Tibial nerve (tissue), 4 donors: Measurements from ENCODE around the gene LIN54. TPM values are rescaled to one million over a fixed set of nuclear protein-coding genes. Genes with fewer than 3 reads are reported as not detected.
"Not testable (repeated sequence)": the region's sequence is repeated elsewhere in the genome, so short reads cannot be mapped to it uniquely, and the experiment has no call there.

Source experiments
- DNase-seq, 2 donors: peaks; one replicate each; pipeline ENCODE4 v3.0.0-alpha.2; 2019; ENCODE audit warnings: low spot score in 2 of 2
- H3K27ac ChIP-seq, 4 donors: fragments of 200-600 bp; sonication (generic) in 3 of 4; one replicate each; pipeline ENCODE4 v1.5.1; 2017 to 2019; ENCODE audit warnings: mild to moderate bottlenecking in 1 of 4
- H3K27me3 ChIP-seq, 2 donors: fragments of 200-600 bp; sonication (generic) in 1 of 2; one replicate each; pipeline versions ENCODE4 v1.5.1 to v1.6.0; 2017 to 2019
- H3K36me3 ChIP-seq, 3 donors: fragments of 200-600 bp; sonication (generic); one replicate each; pipeline ENCODE4 v1.5.1; 2018 to 2019
- H3K4me1 ChIP-seq, 4 donors: fragments of 200-600 bp; sonication (generic) in 3 of 4; one replicate each; pipeline ENCODE4 v1.5.1; 2017 to 2019
- H3K4me3 ChIP-seq, 4 donors: fragments of 200-600 bp; sonication (generic) in 3 of 4; one replicate each; pipeline ENCODE4 v1.5.1; 2017 to 2019; ENCODE audit warnings: mild to moderate bottlenecking in 1 of 4, moderate library complexity in 1 of 4
- H3K9me3 ChIP-seq, 4 donors: fragments of 200-600 bp; sonication (generic) in 3 of 4; one replicate each; pipeline ENCODE4 v1.5.1; 2017 to 2019
- CTCF ChIP-seq, 5 experiments: fragments of 200-600 bp in 3 of 5; fragments of 450-650 bp in 2 of 5; sonication (generic) in 3 of 5; IDR thresholded peaks; one replicate each; pipeline ENCODE4 v1.5.1; 2016 to 2019; ENCODE audit warnings: antibody characterized with exemption in 5 of 5, mild to moderate bottlenecking in 3 of 5, moderate library complexity in 2 of 5
- EP300 ChIP-seq, 2 donors: sonication (generic); formaldehyde crosslinking; IDR thresholded peaks; one replicate each; pipeline ENCODE4 v1.6.1; 2017; ENCODE audit warnings: antibody characterized with exemption in 2 of 2, mild to moderate bottlenecking in 1 of 2
- POLR2A ChIP-seq, 2 donors: fragments of 450-650 bp; IDR thresholded peaks; one replicate each; pipeline ENCODE4 v1.6.1; 2017; ENCODE audit warnings: antibody characterized with exemption in 2 of 2, mild to moderate bottlenecking in 2 of 2, moderate library complexity in 2 of 2
- WGBS, 2 donors: methylation state at CpG; one replicate each; pipeline ENCODE4 v1.1.5; 2018; 5-methylcytosine and 5-hydroxymethylcytosine counted together
- total RNA-seq, 4 donors: library from RNA; depleted of rRNA; stranded (reverse); fragments of >200 nt; gene quantifications; one replicate each; pipeline ENCODE4 v1.1.0, GENCODE V29; 2016

LIN54 gene
- 10 to 100 TPM in 3 of 4 donors, 1 to 10 TPM in 1; 9.4 to 15.1 (median 11.9) TPM for total RNA-seq

- no peak for TF ChIP-seq EP300 (IDR thresholded peaks at IDR 0.05)
- no peak for TF ChIP-seq POLR2A (IDR thresholded peaks at IDR 0.05)
- no peak for TF ChIP-seq CTCF (IDR thresholded peaks at IDR 0.05)
Observed at GRCh38 chr4:83010522-83011318, at the start of gene LIN54. Gene LIN54, minus strand, starts transcription at chr4:83010823. Its CDS starts 25,979 bp downstream, at chr4:82984844.

GRCh38 chr4:83054928-83055327 is 44.3 kb upstream of the LIN54 start:
- no peak overlapping the region for H3K4me3 ChIP-seq
- no peaks in the 10 kb centered on the region for H3K9me3 ChIP-seq
- no peak overlapping the region for H3K27ac ChIP-seq
- TF ChIP-seq POLR2A (IDR thresholded peaks at IDR 0.05) (no peak), EP300 (IDR thresholded peaks at IDR 0.05) (no peak), CTCF (IDR thresholded peaks at IDR 0.05) (peak in 1 of 5 experiments; percentile 13)
- no peaks in the 10 kb centered on the region for H3K4me1 ChIP-seq
- no peak for DNase-seq
- H3K36me3 ChIP-seq = peaks cover 0 to 86% (median 5%) of the 10 kb centered on the region in 3 donors
- H3K27me3 ChIP-seq = no peaks in the 10 kb centered on the region

More at GRCh38 chr4:83010522-83011318, at the start of gene LIN54:
- Histone ChIP-seq H3K4me1 (peaks cover 7 to 42% (median 20%) of the 10 kb centered on the region in 4 donors), H3K9me3 (no peaks in the 10 kb centered on the region), H3K27ac (peak within 1 kb of the TSS; percentile 82 to 90 (median 89)), H3K4me3 (peak within 1 kb of the TSS; percentile 50 to 80 (median 72)), H3K27me3 (no peaks in the 10 kb centered on the region), H3K36me3 (no peaks in the 10 kb centered on the region)
- DNase-seq = peak; percentile 54 to 55
- 0 to 1% methylated on average over 41 to 44 of the region's 54 CpGs for WGBS, 2 donors

- H3K27ac ChIP-seq, H3K9me3 ChIP-seq, H3K4me3 ChIP-seq, H3K27me3 ChIP-seq, DNase-seq: not testable (repeated sequence)
- 90 to 92% methylated on average over 8 of the region's 8 CpGs for WGBS, 2 donors
- Histone ChIP-seq H3K36me3 (peaks cover 0 to 40% (median 5%) of the 10 kb centered on the region in 3 donors), H3K4me1 (peaks cover 0 to 11% (median 0%) of the 10 kb centered on the region in 4 donors)
Observed at GRCh38 chr4:83048781-83049180, 38.2 kb upstream of the LIN54 start.

GRCh38 chr4:83046693-83047473 is 36.3 kb upstream of the LIN54 start:
- Histone ChIP-seq H3K4me3 (no peak overlapping the region), H3K36me3 (peaks cover 0 to 21% (median 2%) of the 10 kb centered on the region in 3 donors), H3K9me3 (no peaks in the 10 kb centered on the region), H3K27ac (no peak overlapping the region), H3K27me3 (no peaks in the 10 kb centered on the region), H3K4me1 (peaks cover 0 to 15% (median 0%) of the 10 kb centered on the region in 4 donors)
- no peak for DNase-seq
- TF ChIP-seq EP300 (IDR thresholded peaks at IDR 0.05) = no peak
- no peak for TF ChIP-seq CTCF (IDR thresholded peaks at IDR 0.05)
- whole genome bisulfite sequencing, 2 donors = 90 to 93% methylated on average over 8 of the region's 8 CpGs

GRCh38 chr4:83043801-83044407 is 33.3 kb upstream of the LIN54 start:
- Histone ChIP-seq H3K9me3 (no peaks in the 10 kb centered on the region), H3K36me3 (no peaks in the 10 kb centered on the region), H3K4me1 (peaks cover 0 to 25% (median 0%) of the 10 kb centered on the region in 4 donors), H3K4me3 (no peak overlapping the region), H3K27ac (no peak overlapping the region), H3K27me3 (no peaks in the 10 kb centered on the region)
- 91 to 94% methylated on average over 14 of the region's 14 CpGs for WGBS, 2 donors
- TF ChIP-seq CTCF (IDR thresholded peaks at IDR 0.05) (no peak), POLR2A (IDR thresholded peaks at IDR 0.05) (no peak), EP300 (IDR thresholded peaks at IDR 0.05) (no peak)
- no peak for DNase-seq

GRCh38 chr4:83043157-83043556 is 32.5 kb upstream of the LIN54 start:
- H3K4me3 ChIP-seq, DNase-seq, H3K36me3 ChIP-seq, H3K27ac ChIP-seq, H3K27me3 ChIP-seq, H3K9me3 ChIP-seq: not testable (repeated sequence)
- H3K4me1 ChIP-seq = peaks cover 0 to 27% (median 0%) of the 10 kb centered on the region in 4 donors
- 85 to 93% methylated on average over 2 of the region's 2 CpGs for WGBS, 2 donors
